Upper lobe of right lung (tissue), 1 donor: ENCODE data around the gene CCDC88C. TPM values are rescaled to one million over a fixed set of nuclear protein-coding genes. Genes with fewer than 3 reads are reported as not detected.

Experiments used
- ATAC-seq: fragments of 200-7000 bp; cut with Tn5 transposase; one replicate; pipeline ENCODE4 v1.9.1; 2020; ENCODE audit warnings: mild to moderate bottlenecking, moderate library complexity
- DNase-seq: peaks from one replicate; pipeline ENCODE4 v3.0.0-alpha.2; 2020
- H3K27ac ChIP-seq: fragments of 200-600 bp; one replicate; pipeline ENCODE4 v1.8.0; 2022
- H3K27me3 ChIP-seq: fragments of 200-600 bp; one replicate; pipeline ENCODE4 v1.8.0; 2022; ENCODE audit warnings: mild to moderate bottlenecking
- H3K36me3 ChIP-seq: fragments of 200-600 bp; one replicate; pipeline ENCODE4 v1.8.0; 2022
- H3K4me1 ChIP-seq: fragments of 200-600 bp; one replicate; pipeline ENCODE4 v1.8.0; 2022
- H3K4me3 ChIP-seq: fragments of 200-600 bp; one replicate; pipeline ENCODE4 v1.8.0; 2022; ENCODE audit warnings: mild to moderate bottlenecking
- H3K9me3 ChIP-seq: fragments of 200-600 bp; one replicate; pipeline ENCODE4 v1.8.0; 2022
- CTCF ChIP-seq: fragments of 200-600 bp; IDR thresholded peaks from one replicate; pipeline ENCODE4 v1.8.0; 2022; ENCODE audit warnings: antibody characterized with exemption
- intact Hi-C: fragments of 100-400 bp; cut with DNase I; formaldehyde crosslinking; loops from one replicate; pipeline ENCODE4 v1.11.0; 2022
- total RNA-seq: library from RNA; stranded (reverse); fragmentation: NEBNext Ultra II Directional; extraction: Animal tissue kit (Norgen Biotek cat#: 25700); gene quantifications from one replicate; pipeline ENCODE4 v1.2.1, GENCODE V29; 2021
- donor health status: DM: no; HTN: yes; CAD: no; lungs with severe emphysema.

The CCDC88C gene
- total RNA-seq, 1 donor from 2014 or later, result 34.1 TPM

- Histone ChIP-seq H3K4me1 (peaks cover 52% of the 10 kb centered on the region), H3K36me3 (no peaks in the 10 kb centered on the region), H3K9me3 (no peaks in the 10 kb centered on the region), H3K27ac (peak overlapping the region; percentile 58), H3K27me3 (no peaks in the 10 kb centered on the region), H3K4me3 (peak overlapping the region; percentile 56)
- no peak for TF ChIP-seq CTCF
- intact Hi-C loops, result no loop called here
- peak; percentile 7 for ATAC-seq
- no peak for DNase-seq
Observed at GRCh38 chr14:91253795-91254323, 163.8 kb downstream of the CCDC88C start.

- peak; percentile 12 for TF ChIP-seq CTCF
- H3K27me3 ChIP-seq, result no peaks in the 10 kb centered on the region
- ATAC-seq (peak; percentile 69), DNase-seq (peak; percentile 80)
- H3K4me3 ChIP-seq, result peak overlapping the region; percentile 56
- intact Hi-C loops, result no loop called here
- H3K27ac ChIP-seq, result peak overlapping the region; percentile 58
- H3K9me3 ChIP-seq, result no peaks in the 10 kb centered on the region
- H3K36me3 ChIP-seq, result no peaks in the 10 kb centered on the region
- peaks cover 48% of the 10 kb centered on the region for H3K4me1 ChIP-seq
Observed at GRCh38 chr14:91252871-91253794, 164.5 kb downstream of the CCDC88C start.

DNA sequence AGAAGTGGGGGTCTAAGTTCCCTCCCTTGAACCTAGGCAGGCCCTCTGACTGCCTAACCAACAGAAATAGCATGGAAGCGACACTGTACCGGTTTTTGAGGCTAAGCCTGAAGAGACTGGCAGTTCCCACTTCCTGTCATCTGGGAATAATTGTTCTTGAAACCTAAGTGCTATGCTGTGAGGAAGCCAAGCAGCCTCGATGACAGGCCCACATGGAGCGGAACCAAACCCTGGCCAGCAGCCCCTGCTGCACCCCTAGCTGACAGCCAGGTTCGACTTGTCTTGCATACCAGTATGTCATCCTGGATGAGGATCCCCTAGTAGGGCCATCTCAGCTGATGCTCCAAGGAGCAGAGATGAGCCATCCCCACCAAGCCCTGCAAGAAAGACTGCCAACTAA is 166.7 kb downstream of the CCDC88C start:
- Histone ChIP-seq H3K9me3 (no peaks in the 10 kb centered on the region), H3K4me3 (no peak overlapping the region), H3K27ac (peak overlapping the region; percentile 52), H3K27me3 (no peaks in the 10 kb centered on the region), H3K4me1 (peaks cover 37% of the 10 kb centered on the region), H3K36me3 (no peaks in the 10 kb centered on the region)
- intact Hi-C loops, result no loop called here
- DNase-seq (no peak), ATAC-seq (no peak)
- no peak for TF ChIP-seq CTCF

DNA sequence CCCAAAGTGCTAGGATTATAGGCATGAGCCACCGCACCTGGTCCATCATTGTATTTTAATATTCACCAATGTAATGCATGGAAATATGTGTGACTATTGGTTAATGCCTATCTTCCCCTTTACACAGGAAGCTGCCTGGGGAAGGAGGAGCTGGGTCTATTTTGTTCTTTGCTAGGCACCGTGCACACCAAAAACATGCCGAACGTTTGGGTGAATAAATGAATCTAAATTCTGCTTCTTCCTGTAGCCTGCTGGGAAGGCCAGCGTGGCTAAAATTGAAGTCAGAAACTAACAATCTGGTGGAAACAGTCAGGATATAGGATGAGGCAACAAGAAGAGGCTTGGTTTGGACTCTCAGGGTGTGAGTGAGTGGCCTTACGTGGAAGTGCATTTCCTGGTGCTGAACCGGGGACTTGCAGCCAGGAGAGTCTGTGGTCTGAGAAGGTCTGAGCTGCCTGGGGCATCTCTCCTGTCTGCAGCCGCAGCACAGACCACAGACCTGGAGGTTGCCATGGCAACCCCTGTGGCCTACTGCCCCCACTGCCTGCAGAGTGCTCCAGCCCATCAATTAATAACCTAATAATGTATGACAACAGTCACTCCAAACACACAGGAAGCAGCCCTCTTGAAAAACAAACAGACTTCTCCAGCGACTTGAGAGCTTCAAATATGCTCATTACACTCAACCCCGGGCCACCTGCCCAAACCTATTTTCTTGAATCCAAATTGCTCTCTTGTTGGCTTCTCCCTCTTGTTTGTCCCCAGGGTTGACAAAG is 167.6 kb downstream of the CCDC88C start:
- peak overlapping the region; percentile 52 for H3K27ac ChIP-seq
- DNase-seq, result peak; percentile 78

More for the DNA sequence above, 167.6 kb downstream of the CCDC88C start:
- Histone ChIP-seq H3K4me1 (peaks cover 37% of the 10 kb centered on the region), H3K27me3 (no peaks in the 10 kb centered on the region), H3K36me3 (no peaks in the 10 kb centered on the region), H3K9me3 (no peaks in the 10 kb centered on the region), H3K4me3 (no peak overlapping the region)
- peak; percentile 65 for ATAC-seq
- intact Hi-C loops, result no loop called here
- TF ChIP-seq CTCF, result no peak
